Prostate gland (tissue), 2 donors: Measurements from ENCODE around the gene CELA2B. TPM values are rescaled to one million over a fixed set of nuclear protein-coding genes. Genes with fewer than 3 reads are reported as not detected.
"Not testable (repeated sequence)": the region's sequence is repeated elsewhere in the genome, so short reads cannot be mapped to it uniquely, and the experiment has no call there.

Experiments used
- DNase-seq: peaks from one replicate; pipeline ENCODE4 v3.0.0-alpha.2; 2019; ENCODE audit warnings: low spot score
- H3K27ac ChIP-seq, 2 donors: fragments of 200-600 bp; sonication (generic); 2 replicates each; pipeline ENCODE4 v1.5.1; 2017 to 2019
- H3K27me3 ChIP-seq: fragments of 200-600 bp; sonication (generic); replicated peaks from 2 replicates; pipeline ENCODE4 v1.5.1; 2019; ENCODE audit not compliant: insufficient read depth
- H3K36me3 ChIP-seq, 2 donors: fragments of 200-600 bp; sonication (generic); 1 replicate in 1 of 2; 2 replicates in 1 of 2; pipeline versions ENCODE4 v1.5.1 to v1.8.1; 2017 to 2019
- H3K4me1 ChIP-seq: fragments of 200-600 bp; sonication (generic); replicated peaks from 2 replicates; pipeline ENCODE4 v1.5.1; 2019
- H3K4me3 ChIP-seq, 2 donors: fragments of 200-600 bp; sonication (generic); 2 replicates each; pipeline ENCODE4 v1.5.1; 2017 to 2019
- H3K9me3 ChIP-seq: fragments of 200-600 bp; sonication (generic); 2 replicates; pipeline ENCODE4 v1.5.1; 2017
- POLR2A ChIP-seq: fragments of 450-650 bp; IDR thresholded peaks from one replicate; pipeline ENCODE4 v1.6.1; 2016; ENCODE audit warnings: antibody characterized with exemption, mild to moderate bottlenecking
- POLR2AphosphoS5 ChIP-seq: sonication (generic); formaldehyde crosslinking; IDR thresholded peaks from one replicate; pipeline ENCODE4 v1.6.1; 2017; ENCODE audit warnings: antibody characterized with exemption
- WGBS: methylation state at CpG from one replicate; pipeline ENCODE4 v1.1.5; 2018; 5-methylcytosine and 5-hydroxymethylcytosine counted together
- intact Hi-C: fragments of 100-400 bp; cut with DNase I; formaldehyde crosslinking; loops from one replicate; pipeline ENCODE4 v1.14.2; 2022
- total RNA-seq, 2 donors: library from RNA; depleted of rRNA; stranded (reverse); fragments of >200 nt; gene quantifications; one replicate each; pipeline ENCODE4 v1.1.0, GENCODE V29; 2016
- TF ChIP-seq, protein P1 (sequence below), 4 experiments: fragments of 200-600 bp in 2 of 4; fragments of 450-650 bp in 2 of 4; sonication (generic) in 2 of 4; IDR thresholded peaks; 1 replicate in 3 of 4; 2 replicates in 1 of 4; pipeline ENCODE4 v1.5.1; 2016 to 2019; ENCODE audit warnings: antibody characterized with exemption in 4 of 4, mild to moderate bottlenecking in 2 of 4, moderate library complexity in 2 of 4

CELA2B gene
- total RNA-seq, 2 donors from 2014 or later: 1.1 TPM; not detected in 1

- TF ChIP-seq, protein P1, sequence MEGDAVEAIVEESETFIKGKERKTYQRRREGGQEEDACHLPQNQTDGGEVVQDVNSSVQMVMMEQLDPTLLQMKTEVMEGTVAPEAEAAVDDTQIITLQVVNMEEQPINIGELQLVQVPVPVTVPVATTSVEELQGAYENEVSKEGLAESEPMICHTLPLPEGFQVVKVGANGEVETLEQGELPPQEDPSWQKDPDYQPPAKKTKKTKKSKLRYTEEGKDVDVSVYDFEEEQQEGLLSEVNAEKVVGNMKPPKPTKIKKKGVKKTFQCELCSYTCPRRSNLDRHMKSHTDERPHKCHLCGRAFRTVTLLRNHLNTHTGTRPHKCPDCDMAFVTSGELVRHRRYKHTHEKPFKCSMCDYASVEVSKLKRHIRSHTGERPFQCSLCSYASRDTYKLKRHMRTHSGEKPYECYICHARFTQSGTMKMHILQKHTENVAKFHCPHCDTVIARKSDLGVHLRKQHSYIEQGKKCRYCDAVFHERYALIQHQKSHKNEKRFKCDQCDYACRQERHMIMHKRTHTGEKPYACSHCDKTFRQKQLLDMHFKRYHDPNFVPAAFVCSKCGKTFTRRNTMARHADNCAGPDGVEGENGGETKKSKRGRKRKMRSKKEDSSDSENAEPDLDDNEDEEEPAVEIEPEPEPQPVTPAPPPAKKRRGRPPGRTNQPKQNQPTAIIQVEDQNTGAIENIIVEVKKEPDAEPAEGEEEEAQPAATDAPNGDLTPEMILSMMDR (IDR thresholded peaks at IDR 0.05): no peak
- TF ChIP-seq POLR2AphosphoS5: no peak
- no peak for TF ChIP-seq POLR2A
- Histone ChIP-seq H3K27ac (no peak overlapping the region), H3K4me1 (no peaks in the 10 kb centered on the region), H3K9me3 (no peaks in the 10 kb centered on the region), H3K4me3 (no peak overlapping the region), H3K36me3 (no peaks in the 10 kb centered on the region), H3K27me3 (no peaks in the 10 kb centered on the region)
- WGBS: 33% methylated on average over 10 of the region's 10 CpGs
- intact Hi-C loops: no loop called here
- no peak for DNase-seq
Measured at GRCh38 chr1:15459771-15460707, 15.9 kb upstream of the CELA2B start.

DNA sequence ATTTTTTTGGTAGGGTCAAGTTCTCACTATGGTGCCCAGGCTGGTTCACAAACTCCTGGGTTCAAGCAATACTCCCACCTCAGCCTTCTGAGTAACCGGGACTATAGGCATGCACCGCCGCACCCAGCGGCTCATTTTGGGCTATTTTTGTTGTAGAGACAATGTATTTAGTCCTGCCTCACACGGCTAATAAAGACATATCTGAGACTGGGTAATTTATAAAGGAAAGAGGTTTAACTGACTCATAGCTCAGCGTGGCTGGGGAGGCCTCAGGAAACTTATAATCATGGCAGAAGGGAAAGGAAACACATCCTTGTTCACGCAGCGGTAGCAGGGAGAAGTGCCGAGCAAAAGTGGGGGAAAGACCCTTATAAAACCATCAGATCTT, 15.2 kb upstream of the CELA2B start:
- WGBS: 88% methylated on average over 9 of the region's 9 CpGs
- H3K27me3 ChIP-seq: no peaks in the 10 kb centered on the region
- H3K27ac ChIP-seq: no peak overlapping the region
- intact Hi-C loops: no loop called here
- no peaks in the 10 kb centered on the region for H3K36me3 ChIP-seq
- no peak overlapping the region for H3K4me3 ChIP-seq
- no peaks in the 10 kb centered on the region for H3K4me1 ChIP-seq
- no peak for DNase-seq
- H3K9me3 ChIP-seq: no peaks in the 10 kb centered on the region
- no peak for TF ChIP-seq POLR2AphosphoS5
- TF ChIP-seq, protein P1 (IDR thresholded peaks at IDR 0.05): no peak
- TF ChIP-seq POLR2A: no peak

- H3K4me1 ChIP-seq, H3K27ac ChIP-seq, intact Hi-C loops, H3K27me3 ChIP-seq, H3K4me3 ChIP-seq, DNase-seq, H3K36me3 ChIP-seq, H3K9me3 ChIP-seq: not testable (repeated sequence)
- WGBS: 48% methylated on average over 14 of the region's 15 CpGs
Measured at GRCh38 chr1:15463064-15463800, 12.7 kb upstream of the CELA2B start.

DNA sequence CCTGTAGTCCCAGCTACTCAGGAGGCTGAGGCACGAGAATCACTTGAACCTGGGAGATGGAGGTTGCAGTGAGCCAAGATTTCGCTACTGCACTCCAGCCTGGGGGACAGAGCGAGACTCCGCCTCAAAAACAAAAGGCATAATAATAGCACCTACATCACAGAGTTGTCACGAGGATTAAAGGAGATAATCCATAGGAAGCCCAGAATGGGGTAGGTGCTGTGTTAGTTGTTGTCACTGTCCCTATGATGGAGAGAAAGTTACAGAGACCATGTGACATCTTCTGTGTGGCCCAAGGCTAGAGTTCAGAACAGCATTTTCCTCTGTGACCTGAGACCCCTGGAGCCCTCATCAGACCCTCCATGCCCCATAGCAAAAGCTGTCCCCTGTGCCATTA, 12.0 kb upstream of the CELA2B start:
- H3K4me3 ChIP-seq, H3K27me3 ChIP-seq, H3K4me1 ChIP-seq, H3K27ac ChIP-seq, intact Hi-C loops, H3K9me3 ChIP-seq, DNase-seq, H3K36me3 ChIP-seq: not testable (repeated sequence)
- WGBS: 94% methylated on average over 5 of the region's 5 CpGs

- no peaks in the 10 kb centered on the region for H3K36me3 ChIP-seq
- TF ChIP-seq, protein P1 (IDR thresholded peaks at IDR 0.05): no peak
- TF ChIP-seq POLR2AphosphoS5 (no peak), POLR2A (no peak)
- no peaks in the 10 kb centered on the region for H3K4me1 ChIP-seq
- H3K27ac ChIP-seq: no peak overlapping the region
- H3K27me3 ChIP-seq: no peaks in the 10 kb centered on the region
- no peak for DNase-seq
- H3K4me3 ChIP-seq: no peak overlapping the region
- WGBS: 85% methylated on average over 7 of the region's 7 CpGs
- no peaks in the 10 kb centered on the region for H3K9me3 ChIP-seq
- intact Hi-C loops: no loop called here
Measured at GRCh38 chr1:15465674-15466073, 10.2 kb upstream of the CELA2B start.

DNA sequence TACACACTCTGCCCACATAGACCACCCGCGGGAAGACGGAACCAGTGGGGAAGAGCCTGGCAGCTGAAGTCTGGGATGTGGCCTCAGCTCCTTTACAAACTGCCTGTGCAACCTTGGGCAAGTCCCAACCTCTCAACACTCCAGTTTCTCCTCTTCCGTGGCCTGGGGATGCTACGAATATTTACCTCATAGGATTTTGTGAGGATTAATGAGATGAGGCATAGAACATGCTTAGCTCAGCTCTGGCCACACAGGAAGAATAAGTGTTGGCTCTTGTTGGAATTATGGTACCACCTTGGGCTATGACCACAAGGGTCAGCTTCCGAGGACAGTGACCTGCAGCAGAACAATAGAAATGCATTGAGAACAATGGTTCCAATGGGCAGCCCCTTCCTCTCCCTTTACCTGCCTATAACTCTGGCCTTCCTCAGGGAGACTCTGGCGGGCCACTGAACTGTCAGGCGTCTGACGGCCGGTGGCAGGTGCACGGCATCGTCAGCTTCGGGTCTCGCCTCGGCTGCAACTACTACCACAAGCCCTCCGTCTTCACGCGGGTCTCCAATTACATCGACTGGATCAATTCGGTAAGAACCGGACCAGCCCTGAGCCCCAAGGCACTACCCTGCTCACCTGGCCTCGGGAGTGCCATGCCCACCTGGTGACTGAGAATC, 8.8 kb upstream of the CELA2B start:
- H3K27me3 ChIP-seq, DNase-seq, H3K36me3 ChIP-seq, H3K4me1 ChIP-seq, intact Hi-C loops, H3K9me3 ChIP-seq, H3K4me3 ChIP-seq, H3K27ac ChIP-seq: not testable (repeated sequence)
- WGBS: 92% methylated on average over 22 of the region's 22 CpGs
